Right renal cortex interstitium (tissue), 3 donors: ENCODE results near the gene AP5B1. TPM values are rescaled to one million over a fixed set of nuclear protein-coding genes. Genes with fewer than 3 reads are reported as not detected.

Experiments used
- DNase-seq, 3 donors: peaks; one replicate each; pipeline ENCODE4 v3.0.0-alpha.2; 2013; ENCODE audit warnings: low read depth in 3 of 3, low spot score in 2 of 3
- polyA plus RNA-seq, 3 donors: library from polyadenylated mRNA; unstranded; fragments of 120-200 nt; gene quantifications; one replicate each; pipeline ENCODE4 v1.2.1, GENCODE V29; 2013; ENCODE audit not compliant: insufficient read length in 3 of 3

AP5B1 gene
- 1 to 10 TPM; 5.3 to 6.3 (median 5.5) TPM for polyA plus RNA-seq

- DNase-seq: no peak
Observed at GRCh38 chr11:65780770-65781151, at the start of gene AP5B1. AP5B1 (minus strand) TSS chr11:65780976; CDS start chr11:65780591, 385 bp downstream.

- no peak for DNase-seq
Observed at GRCh38 chr11:65829459-65829858, 48.7 kb upstream of the AP5B1 start.

- no peak for DNase-seq
Observed at GRCh38 chr11:65826984-65827735, 46.4 kb upstream of the AP5B1 start.

GRCh38 chr11:65822776-65823528 is 42.2 kb upstream of the AP5B1 start:
- no peak for DNase-seq

- DNase-seq: no peak
Observed at GRCh38 chr11:65821107-65821506, 40.3 kb upstream of the AP5B1 start.

- DNase-seq: peak; percentile 60 to 84 (median 75)
Observed at GRCh38 chr11:65817835-65818680, 37.3 kb upstream of the AP5B1 start.

- DNase-seq: peak in 1 of 3 donors; percentile 41
Observed at GRCh38 chr11:65817312-65817834, 36.6 kb upstream of the AP5B1 start.

- no peak for DNase-seq
Observed at GRCh38 chr11:65816696-65817095, 35.9 kb upstream of the AP5B1 start.

- no peak for DNase-seq
Observed at GRCh38 chr11:65814986-65815565, 34.3 kb upstream of the AP5B1 start.

GRCh38 chr11:65814131-65814985 is 33.6 kb upstream of the AP5B1 start:
- no peak for DNase-seq

GRCh38 chr11:65811764-65812475 is 31.1 kb upstream of the AP5B1 start:
- no peak for DNase-seq

GRCh38 chr11:65810046-65810868 is 29.5 kb upstream of the AP5B1 start:
- DNase-seq: no peak

- DNase-seq: no peak
Observed at GRCh38 chr11:65809496-65809895, 28.7 kb upstream of the AP5B1 start.

- no peak for DNase-seq
Observed at GRCh38 chr11:65808744-65809341, 28.1 kb upstream of the AP5B1 start.

- DNase-seq: no peak
Observed at GRCh38 chr11:65806979-65807378, 26.2 kb upstream of the AP5B1 start.

- DNase-seq: no peak
Observed at GRCh38 chr11:65803797-65804492, 23.2 kb upstream of the AP5B1 start.

- DNase-seq: no peak
Observed at GRCh38 chr11:65802841-65803240, 22.1 kb upstream of the AP5B1 start.
